HG03066 (cell line): Measurements from ENCODE around the gene CH25H.
"Not testable (repeated sequence)": the region's sequence is repeated elsewhere in the genome, so short reads cannot be mapped to it uniquely, and the experiment has no call there.

ENCODE experiments used
- ATAC-seq: cut with Tn5 transposase; IDR thresholded peaks from one replicate; pipeline ENCODE4 v1.9.1; 2021; ENCODE audit warnings: low read depth; ENCODE audit not compliant: unreplicated experiment

CH25H gene, protein sequence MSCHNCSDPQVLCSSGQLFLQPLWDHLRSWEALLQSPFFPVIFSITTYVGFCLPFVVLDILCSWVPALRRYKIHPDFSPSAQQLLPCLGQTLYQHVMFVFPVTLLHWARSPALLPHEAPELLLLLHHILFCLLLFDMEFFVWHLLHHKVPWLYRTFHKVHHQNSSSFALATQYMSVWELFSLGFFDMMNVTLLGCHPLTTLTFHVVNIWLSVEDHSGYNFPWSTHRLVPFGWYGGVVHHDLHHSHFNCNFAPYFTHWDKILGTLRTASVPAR

GRCh38 chr10:89207181-89207800, at the start of gene CH25H:
Gene CH25H (minus strand): TSS chr10:89207317. CDS start chr10:89207292, 25 bp downstream.
- ATAC-seq: no peak

- ATAC-seq: no peak
These were observed 49.2 kb upstream of the CH25H start for GRCh38 chr10:89256340-89256739.

- ATAC-seq: no peak
These were observed 48.7 kb upstream of the CH25H start for GRCh38 chr10:89255793-89256192.

- ATAC-seq: not testable (repeated sequence)
These were observed 48.0 kb upstream of the CH25H start for GRCh38 chr10:89255091-89255579.

DNA sequence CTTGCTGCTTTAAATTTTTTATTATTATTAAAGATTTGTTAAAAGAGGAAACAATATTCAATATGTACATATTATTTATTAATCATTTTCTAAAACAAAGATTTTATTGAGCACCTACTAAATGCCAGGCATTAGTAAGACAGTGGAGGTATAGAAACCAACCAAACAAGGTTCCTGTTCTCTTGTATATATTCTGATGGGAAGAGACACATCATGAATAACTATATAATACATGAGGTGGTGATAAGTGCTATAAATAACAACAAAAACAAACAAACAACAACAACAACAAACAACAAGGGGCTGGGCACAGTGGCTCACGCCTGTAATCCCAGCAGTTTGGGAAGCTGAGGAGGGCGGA, 45.1 kb upstream of the CH25H start:
- no peak for ATAC-seq

DNA sequence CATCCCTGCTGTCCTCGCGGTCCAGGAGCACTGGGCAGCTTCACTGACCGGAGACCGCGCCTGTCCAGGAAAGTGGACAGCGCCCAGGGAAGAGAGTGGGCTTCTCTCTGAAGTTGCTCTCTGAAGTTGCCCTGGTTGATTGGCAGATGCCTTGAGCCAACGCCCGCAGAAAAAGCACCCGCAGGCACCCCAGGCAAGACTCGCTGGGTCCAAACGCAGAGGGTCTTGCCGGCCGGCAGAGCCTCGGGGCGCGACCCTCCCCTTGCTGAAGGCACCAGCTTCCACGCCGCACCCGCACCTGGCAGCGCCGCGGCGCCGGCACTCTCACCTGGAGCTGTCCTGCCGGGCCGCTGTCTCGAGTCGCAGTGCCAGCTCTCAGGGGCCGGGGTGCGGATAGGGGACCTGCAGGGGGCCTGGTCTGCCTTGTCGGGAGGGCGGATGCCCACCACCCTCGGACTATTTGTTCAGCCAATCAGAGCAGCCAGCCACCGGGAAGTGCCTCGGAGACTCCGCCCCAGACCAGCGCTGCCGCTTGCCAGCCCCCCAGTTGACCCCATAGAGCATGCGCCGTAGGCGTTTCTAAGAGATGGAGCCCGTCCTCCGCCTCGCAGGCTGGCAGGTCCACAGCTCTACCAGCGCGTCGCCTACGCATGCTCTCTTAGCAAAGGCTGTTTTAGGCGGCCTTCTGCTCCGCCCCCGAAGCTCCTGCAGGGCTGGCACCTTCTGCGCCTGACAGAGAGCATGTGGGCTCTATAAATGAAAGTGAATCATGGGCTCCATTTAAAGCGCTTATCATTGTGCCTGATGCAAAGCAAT, 44.5 kb upstream of the CH25H start, which contains the start of gene LIPA:
LIPA (minus strand) TSS at position 367 of the 816 bp plus-strand sequence. CDS start 4,127 bp downstream, outside the sequence.
- peak; percentile 93 for ATAC-seq

DNA sequence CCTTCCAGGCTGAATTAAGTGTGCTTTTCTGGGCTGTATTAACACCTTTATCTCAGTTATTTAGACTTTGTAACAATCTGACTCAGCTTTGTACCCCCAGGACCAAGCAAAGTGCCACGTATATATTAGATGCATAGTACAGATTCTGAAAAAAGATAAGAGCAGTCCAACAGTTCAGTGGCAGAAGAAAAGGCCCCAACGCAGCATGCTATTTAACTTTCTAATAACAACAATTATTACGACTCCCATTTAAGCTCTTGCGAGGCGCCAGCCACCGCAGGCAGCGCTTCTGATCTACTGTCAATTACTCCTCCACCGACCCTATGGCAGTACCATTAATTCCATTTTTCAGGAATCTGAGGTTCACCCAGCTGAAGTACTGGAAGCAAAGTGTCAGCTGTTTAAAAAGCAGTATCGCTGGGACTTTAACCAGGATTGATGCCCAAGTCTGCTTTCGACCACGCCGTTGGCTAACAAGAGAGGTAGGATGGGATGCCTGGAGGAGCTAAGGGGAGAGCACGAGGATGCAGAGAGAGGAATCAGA, 43.8 kb upstream of the CH25H start:
- ATAC-seq: no peak

DNA sequence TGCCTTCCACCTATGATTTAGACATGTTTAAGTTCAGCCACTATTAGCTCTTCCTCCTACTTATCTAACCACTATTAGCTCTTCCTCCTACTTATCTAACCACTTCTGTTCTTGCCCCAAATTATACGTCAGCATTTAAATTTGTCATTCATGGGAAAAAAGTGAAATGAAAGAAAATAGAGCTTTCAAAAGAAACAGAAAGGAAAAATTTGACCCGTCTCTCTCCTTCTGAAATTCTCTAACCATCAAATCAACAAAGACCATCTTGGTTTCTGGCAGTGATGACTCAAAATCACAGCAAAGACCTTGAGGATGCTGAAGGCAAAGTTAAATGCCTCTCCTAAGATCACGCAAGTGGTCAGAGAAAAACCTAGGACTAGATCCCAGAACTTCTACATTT, 41.9 kb upstream of the CH25H start:
- ATAC-seq: no peak

- not testable (repeated sequence) for ATAC-seq
These were observed 40.5 kb upstream of the CH25H start for GRCh38 chr10:89247623-89248022.

DNA sequence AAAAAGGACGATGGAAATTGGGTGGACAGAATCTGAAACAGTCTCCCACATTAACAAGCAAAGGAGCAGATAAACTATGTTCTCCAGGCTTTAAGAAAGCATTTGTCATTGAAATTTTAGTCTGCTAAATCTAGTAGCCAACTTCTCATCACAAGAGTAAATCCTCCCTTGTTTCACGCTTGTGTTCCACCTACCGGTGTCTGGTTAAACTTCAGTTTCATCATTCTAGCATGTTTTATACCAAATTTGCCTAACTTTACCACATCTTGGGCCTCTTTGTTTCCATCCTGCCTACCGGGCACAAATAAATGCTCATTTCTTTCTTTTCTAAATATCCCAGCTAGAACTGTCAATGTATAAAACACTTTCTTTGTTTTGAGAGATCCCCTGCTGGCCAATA, 38.7 kb upstream of the CH25H start:
- peak; percentile 37 for ATAC-seq

DNA sequence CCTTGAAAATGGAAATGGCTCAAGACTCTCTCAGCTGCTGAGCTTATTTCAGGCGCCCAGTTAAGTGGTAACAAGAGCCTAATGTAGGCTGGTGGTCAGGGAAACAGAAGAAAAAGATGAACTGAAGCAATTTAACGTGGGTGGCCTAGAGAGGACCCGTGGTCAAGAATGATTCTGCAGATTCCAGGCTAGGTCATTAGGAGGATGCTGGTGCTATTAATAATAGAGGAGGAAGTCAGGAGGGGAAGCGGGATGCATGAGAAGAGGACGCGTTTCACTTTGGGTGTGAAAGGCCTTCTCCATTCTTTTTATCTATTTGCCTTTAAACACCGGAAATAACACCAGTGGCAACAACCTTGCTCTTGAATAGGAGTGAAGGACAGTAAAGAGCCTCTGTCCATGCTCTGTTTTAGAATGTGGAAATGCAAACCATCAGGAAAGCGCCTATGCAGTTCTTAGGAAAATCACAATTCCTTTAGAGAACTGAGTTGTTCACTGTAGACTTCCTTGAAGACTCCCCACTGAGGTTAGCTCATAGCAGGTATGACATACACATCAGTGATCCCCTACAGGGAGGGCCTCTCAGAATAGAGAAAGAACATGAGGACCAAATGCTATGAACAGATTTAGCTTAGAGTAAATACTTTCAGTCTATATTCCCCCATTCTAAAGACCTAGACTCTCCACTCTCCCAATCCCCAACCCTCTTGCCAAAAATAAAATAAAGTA, 35.9 kb upstream of the CH25H start:
- ATAC-seq: peak; percentile 42

GRCh38 chr10:89242345-89242684, 35.2 kb upstream of the CH25H start:
- ATAC-seq: no peak

DNA sequence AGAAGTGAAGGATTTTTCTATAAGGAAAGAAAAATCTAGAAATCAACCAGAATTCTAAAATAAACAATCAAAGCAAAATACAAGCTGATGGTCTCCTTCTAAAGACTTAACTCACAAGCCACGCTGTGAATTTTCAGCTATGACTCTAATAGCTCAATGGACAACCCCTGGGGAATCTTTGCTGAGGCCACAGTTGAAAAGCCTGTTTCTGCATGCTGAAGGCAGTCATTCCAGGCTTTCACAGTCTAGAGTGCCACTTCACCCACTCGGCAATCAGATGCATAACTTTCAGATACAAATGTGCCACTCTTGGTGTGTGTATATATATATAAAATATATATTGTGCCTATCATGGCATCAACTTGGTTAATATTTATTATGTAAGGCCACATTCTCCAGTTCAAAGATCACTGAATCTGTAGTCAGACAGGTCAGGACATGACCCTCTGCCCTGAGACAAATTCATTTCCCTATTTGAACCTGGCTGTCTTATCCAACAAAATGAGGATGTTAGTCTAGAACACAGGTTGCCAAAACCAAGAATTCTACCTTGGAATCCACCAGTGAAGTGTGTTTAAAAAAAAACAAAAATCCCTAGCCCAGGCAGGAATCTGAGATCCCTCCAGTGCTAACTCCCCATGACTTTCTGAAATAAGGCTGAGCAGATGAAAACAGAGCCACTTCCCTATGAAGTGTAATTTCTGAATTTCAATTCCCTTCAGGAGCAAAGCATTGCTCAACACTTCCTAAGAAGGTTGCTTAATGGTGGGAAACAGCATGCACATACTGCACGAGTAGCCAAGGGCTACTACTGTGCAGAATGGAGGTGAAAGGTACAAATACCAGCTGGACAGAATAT, 34.6 kb upstream of the CH25H start:
- no peak for ATAC-seq

DNA sequence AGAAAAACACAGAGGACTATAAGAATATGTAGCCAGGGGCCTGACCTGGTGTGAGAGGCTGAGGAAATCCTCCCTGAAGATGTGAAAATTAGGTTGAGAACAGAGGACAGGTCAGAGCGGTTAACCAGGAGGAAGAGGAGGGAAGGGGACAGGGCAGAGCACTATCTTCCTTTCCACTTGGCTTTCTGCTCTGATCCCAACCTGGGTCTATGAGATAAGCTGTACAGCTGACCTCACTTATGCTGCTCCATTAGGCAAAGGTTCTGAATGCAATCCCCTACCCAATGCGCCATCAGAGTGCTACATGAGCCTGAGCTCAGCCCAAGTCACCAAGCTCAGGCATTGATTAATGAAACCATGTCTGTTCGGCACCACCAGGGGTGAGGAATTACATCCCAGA, 33.9 kb upstream of the CH25H start:
- ATAC-seq: no peak

- no peak for ATAC-seq
These were observed 33.4 kb upstream of the CH25H start for GRCh38 chr10:89240519-89240918.

DNA sequence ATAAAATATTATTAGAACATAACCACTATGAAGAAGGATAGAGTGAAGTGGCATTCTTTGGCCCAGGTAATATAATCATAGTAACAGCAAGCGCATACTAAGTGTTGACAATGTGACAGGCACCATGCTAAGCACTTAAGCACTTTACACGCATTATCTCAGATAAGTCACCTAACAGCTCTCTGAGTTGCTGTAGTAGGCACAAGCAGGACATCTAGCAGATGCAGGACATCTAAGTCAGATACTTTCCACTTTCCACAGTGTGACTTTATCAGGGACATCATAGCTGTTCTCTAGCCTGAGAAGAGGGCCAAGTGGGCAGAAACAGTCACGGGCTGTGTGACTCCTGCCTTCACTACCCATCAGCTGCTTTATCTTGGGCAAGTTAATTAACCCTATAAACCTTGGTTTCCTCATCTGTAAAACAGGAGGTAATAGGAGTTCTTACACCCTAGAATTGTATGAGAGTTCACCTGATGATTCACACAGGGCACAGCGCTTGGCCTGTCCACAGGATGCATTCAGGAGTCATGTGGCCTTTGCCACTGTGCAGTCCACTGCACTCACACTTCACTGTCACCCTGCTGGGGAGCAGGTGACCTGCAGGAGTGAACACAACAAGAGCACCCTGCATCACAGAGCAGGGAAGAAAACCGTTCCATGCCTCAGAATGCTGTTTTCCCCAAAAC, 32.0 kb upstream of the CH25H start:
- ATAC-seq: no peak

- ATAC-seq: no peak
These were observed 30.7 kb upstream of the CH25H start for GRCh38 chr10:89237849-89238248.

GRCh38 chr10:89236226-89236797, 29.2 kb upstream of the CH25H start:
- no peak for ATAC-seq
